CD4-positive, alpha-beta T cell treated with Interleukin-21 for 1 hour (primary cell): ENCODE measurements around the gene SPTA1.

ENCODE experiments used
- DNase-seq: peaks from one replicate; pipeline ENCODE4 v3.0.0-alpha.2; 2020

Gene SPTA1

DNA sequence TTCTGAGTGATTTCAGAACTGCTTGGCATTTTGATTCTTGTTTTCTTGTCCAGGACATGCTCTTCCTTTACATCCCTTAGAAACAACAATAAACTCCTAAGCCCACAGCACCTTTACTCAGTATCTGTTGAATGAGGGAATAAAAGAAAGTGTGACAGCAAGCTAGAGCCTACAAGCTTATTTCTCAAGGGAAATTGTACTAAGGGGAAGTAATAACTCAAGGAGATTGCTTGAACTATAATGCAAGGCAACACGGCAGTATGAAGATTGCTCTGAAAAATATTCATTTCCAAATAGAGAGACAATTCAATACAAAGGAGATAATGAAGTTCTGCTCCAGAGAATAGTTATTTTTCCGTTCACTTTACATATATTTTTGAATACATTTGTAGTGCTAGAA is 122.7 kb downstream of the SPTA1 start:
- DNase-seq = no peak
